Fibroblast of lung (primary cell): Measurements from ENCODE around the gene KMT2B. TPM values are rescaled to one million over a fixed set of nuclear protein-coding genes. Genes with fewer than 3 reads are reported as not detected.
A peak's percentile ranks its signal among the peaks of the same experiment; 100 is the strongest.

Experiments
- DNase-seq, 2 donors: peaks; one replicate each; pipeline versions ENCODE4 v3.0.0 to v3.0.0-alpha.2; 2010; ENCODE audit warnings: low read depth in 2 of 2
- H2AFZ ChIP-seq: 2 replicates; pipeline ENCODE4 v1.5.1; 2012; ENCODE audit warnings: low read length, control low read depth, inconsistent platforms
- H3K27ac ChIP-seq: 2 replicates; pipeline ENCODE4 v1.5.1; 2011; ENCODE audit warnings: low read length, control low read depth; ENCODE audit not compliant: insufficient read depth
- H3K27me3 ChIP-seq: 2 replicates; pipeline ENCODE4 v1.5.1; 2011; ENCODE audit warnings: mild to moderate bottlenecking, low read length; ENCODE audit not compliant: control insufficient read depth, insufficient read depth
- H3K36me3 ChIP-seq: 2 replicates; pipeline ENCODE4 v1.5.1; 2011; ENCODE audit warnings: low read length; ENCODE audit not compliant: control insufficient read depth, insufficient read depth
- H3K4me1 ChIP-seq: 2 replicates; pipeline ENCODE4 v1.5.1; 2011; ENCODE audit warnings: low read length; ENCODE audit not compliant: control insufficient read depth, insufficient read depth; ENCODE audit errors: extremely low read depth
- H3K4me2 ChIP-seq: 2 replicates; pipeline ENCODE4 v1.5.1; 2011; ENCODE audit warnings: low read length, control low read depth; ENCODE audit not compliant: insufficient read depth; ENCODE audit errors: extremely low read depth
- H3K4me3 ChIP-seq, 4 experiments: fragments of 200-600 bp in 1 of 4; sonication (generic) in 1 of 4; replicated peaks in 1 of 4; 2 replicates each; pipeline ENCODE4 v1.5.1; 2011 to 2016; ENCODE audit warnings: low read length in 4 of 4, low read depth in 3 of 4, mild to moderate bottlenecking in 3 of 4, control low read depth in 2 of 4, inconsistent platforms in 1 of 4, mixed read lengths in 1 of 4; ENCODE audit not compliant: insufficient read depth in 1 of 4; ENCODE audit errors: control extremely low read depth in 1 of 4
- H3K79me2 ChIP-seq: 2 replicates; pipeline ENCODE4 v1.5.1; 2012; ENCODE audit warnings: mild to moderate bottlenecking, low read length, inconsistent platforms; ENCODE audit not compliant: control insufficient read depth, insufficient read depth
- H3K9ac ChIP-seq: 2 replicates; pipeline ENCODE4 v1.5.1; 2011; ENCODE audit warnings: mild to moderate bottlenecking, low read length, control low read depth; ENCODE audit not compliant: insufficient read depth
- H3K9me3 ChIP-seq: 2 replicates; pipeline ENCODE4 v1.5.1; 2012; ENCODE audit warnings: low read depth, low read length; ENCODE audit not compliant: control insufficient read depth, insufficient read depth
- H4K20me1 ChIP-seq: 2 replicates; pipeline ENCODE4 v1.5.1; 2011; ENCODE audit warnings: low read length; ENCODE audit not compliant: control insufficient read depth, insufficient read depth; ENCODE audit errors: extremely low read depth
- EZH2 ChIP-seq: IDR thresholded peaks from 2 replicates; pipeline ENCODE4 v1.5.1; 2012; ENCODE audit warnings: low read length, control low read depth, mild to moderate bottlenecking; ENCODE audit errors: missing control alignments
- polyA plus RNA-seq, 2 donors: library from polyadenylated mRNA; depleted of rRNA in 1 of 2; stranded (reverse) in 1 of 2; unstranded in 1 of 2; fragments of >200 nt; gene quantifications; 2 replicates each; pipeline ENCODE4 v1.2.1, GENCODE V29; 2011 to 2012; ENCODE audit warnings: missing spikeins in 1 of 2
- total RNA-seq: library from RNA; depleted of rRNA; stranded (reverse); fragments of >200 nt; gene quantifications from 2 replicates; pipeline ENCODE4 v1.2.1, GENCODE V29; 2014
- TF ChIP-seq, protein P1 (sequence below), 2 donors: IDR thresholded peaks in 1 of 2; conservative IDR thresholded peaks in 1 of 2; 1 replicate in 1 of 2; 2 replicates in 1 of 2; pipeline ENCODE4 v1.5.1; 2011 to 2012; ENCODE audit warnings: low read length in 2 of 2, control low read depth in 1 of 2, inconsistent platforms in 1 of 2, low read depth in 1 of 2, mild to moderate bottlenecking in 1 of 2

KMT2B gene
- total and polyA plus RNA-seq, 2 donors (not counting 1 experiment from before 2014, with no cell fraction given): 5.4 to 7.4 TPM

- no peaks in the 10 kb centered on the region for H4K20me1 ChIP-seq
- no peak overlapping the region for H3K4me2 ChIP-seq
- no peaks in the 10 kb centered on the region for H3K27me3 ChIP-seq
- TF ChIP-seq EZH2: no peak
- TF ChIP-seq, protein P1, sequence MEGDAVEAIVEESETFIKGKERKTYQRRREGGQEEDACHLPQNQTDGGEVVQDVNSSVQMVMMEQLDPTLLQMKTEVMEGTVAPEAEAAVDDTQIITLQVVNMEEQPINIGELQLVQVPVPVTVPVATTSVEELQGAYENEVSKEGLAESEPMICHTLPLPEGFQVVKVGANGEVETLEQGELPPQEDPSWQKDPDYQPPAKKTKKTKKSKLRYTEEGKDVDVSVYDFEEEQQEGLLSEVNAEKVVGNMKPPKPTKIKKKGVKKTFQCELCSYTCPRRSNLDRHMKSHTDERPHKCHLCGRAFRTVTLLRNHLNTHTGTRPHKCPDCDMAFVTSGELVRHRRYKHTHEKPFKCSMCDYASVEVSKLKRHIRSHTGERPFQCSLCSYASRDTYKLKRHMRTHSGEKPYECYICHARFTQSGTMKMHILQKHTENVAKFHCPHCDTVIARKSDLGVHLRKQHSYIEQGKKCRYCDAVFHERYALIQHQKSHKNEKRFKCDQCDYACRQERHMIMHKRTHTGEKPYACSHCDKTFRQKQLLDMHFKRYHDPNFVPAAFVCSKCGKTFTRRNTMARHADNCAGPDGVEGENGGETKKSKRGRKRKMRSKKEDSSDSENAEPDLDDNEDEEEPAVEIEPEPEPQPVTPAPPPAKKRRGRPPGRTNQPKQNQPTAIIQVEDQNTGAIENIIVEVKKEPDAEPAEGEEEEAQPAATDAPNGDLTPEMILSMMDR (conservative IDR thresholded peaks at IDR 0.05 in 1 of 2, IDR thresholded peaks at IDR 0.05 in 1 of 2; ENCODE audit: low read depth in 1 of 2, low read length in 2 of 2): no peak
- no peak overlapping the region for H3K27ac ChIP-seq
- H2AFZ ChIP-seq: no peak overlapping the region
- H3K4me1 ChIP-seq: no peaks in the 10 kb centered on the region
- no peaks in the 10 kb centered on the region for H3K79me2 ChIP-seq
- no peak for DNase-seq
- H3K36me3 ChIP-seq: no peaks in the 10 kb centered on the region
- no peak overlapping the region for H3K9ac ChIP-seq
- no peak overlapping the region for H3K4me3 ChIP-seq
- no peaks in the 10 kb centered on the region for H3K9me3 ChIP-seq
Measured at GRCh38 chr19:35692010-35692409, 25.8 kb upstream of the KMT2B start.

DNA sequence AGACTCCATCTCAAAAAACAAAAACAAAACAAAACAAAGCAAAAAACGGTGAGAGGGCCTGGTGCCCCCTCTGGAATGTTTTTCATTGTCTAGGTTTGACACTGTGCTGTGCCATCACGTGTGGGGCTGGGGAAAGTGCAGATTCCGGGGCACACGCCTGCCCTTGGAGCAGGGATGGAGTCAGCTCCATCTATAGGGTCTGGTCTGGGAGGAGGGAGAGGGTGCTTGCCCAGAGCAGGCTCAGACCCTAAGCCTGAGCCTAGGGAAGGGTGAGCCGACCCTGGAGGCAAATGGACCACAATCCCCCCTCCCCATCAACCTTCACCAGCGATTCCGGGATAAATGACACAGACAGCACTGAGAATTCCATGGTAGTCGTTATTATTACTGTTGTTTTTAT is 24.4 kb upstream of the KMT2B start:
- H3K79me2 ChIP-seq: no peaks in the 10 kb centered on the region
- no peak overlapping the region for H3K4me2 ChIP-seq
- DNase-seq: no peak
- no peak overlapping the region for H3K9ac ChIP-seq
- H4K20me1 ChIP-seq: no peaks in the 10 kb centered on the region
- no peak overlapping the region for H2AFZ ChIP-seq
- H3K4me1 ChIP-seq: no peaks in the 10 kb centered on the region
- no peak overlapping the region for H3K4me3 ChIP-seq
- TF ChIP-seq, protein P1 (conservative IDR thresholded peaks at IDR 0.05 in 1 of 2, IDR thresholded peaks at IDR 0.05 in 1 of 2; ENCODE audit: low read depth in 1 of 2, low read length in 2 of 2): no peak
- no peak for TF ChIP-seq EZH2
- H3K27ac ChIP-seq: no peak overlapping the region
- no peaks in the 10 kb centered on the region for H3K27me3 ChIP-seq
- no peaks in the 10 kb centered on the region for H3K36me3 ChIP-seq
- no peaks in the 10 kb centered on the region for H3K9me3 ChIP-seq

DNA sequence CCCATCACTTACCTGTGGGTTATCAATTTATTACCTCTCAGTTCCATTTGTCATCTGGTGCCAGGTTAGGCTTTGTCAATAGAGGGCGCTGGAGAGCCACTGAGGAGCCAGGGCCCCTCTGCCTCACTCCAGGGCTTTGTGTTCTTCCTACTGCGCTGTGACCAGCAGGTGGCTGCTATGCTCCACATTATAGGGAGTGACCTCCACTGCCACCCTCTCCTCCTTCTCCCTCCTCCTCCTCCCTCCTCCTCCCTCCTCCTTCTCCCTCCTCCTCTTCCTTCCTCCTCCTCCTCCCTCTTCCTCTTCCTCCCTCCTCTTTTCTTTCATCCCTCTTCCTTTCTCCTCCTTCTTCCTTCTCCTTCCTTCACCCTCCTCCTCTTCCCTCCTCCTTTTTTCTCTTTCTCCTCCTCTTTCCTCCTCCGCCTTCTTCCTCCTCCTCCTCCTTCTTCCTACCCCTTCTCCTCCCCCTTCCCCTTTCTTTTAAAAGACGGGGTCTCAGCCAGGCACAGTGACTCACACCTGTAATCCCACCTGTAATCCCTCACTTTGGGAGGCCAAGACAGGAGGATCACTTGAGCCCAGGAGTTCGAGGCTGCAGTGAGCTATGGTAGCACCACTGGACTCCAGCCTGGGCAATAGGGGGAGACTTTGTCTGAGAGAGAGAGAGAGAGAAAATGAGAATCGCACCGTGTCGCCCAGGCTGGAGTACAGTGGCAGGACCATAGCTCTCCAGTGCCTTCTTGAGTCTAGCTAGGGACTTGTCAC is 23.8 kb upstream of the KMT2B start:
- H3K27ac ChIP-seq: no peak overlapping the region
- no peaks in the 10 kb centered on the region for H3K4me1 ChIP-seq
- no peaks in the 10 kb centered on the region for H3K79me2 ChIP-seq
- H3K27me3 ChIP-seq: no peaks in the 10 kb centered on the region
- TF ChIP-seq, protein P1 (conservative IDR thresholded peaks at IDR 0.05 in 1 of 2, IDR thresholded peaks at IDR 0.05 in 1 of 2; ENCODE audit: low read depth in 1 of 2, low read length in 2 of 2): peak; percentile 96 to 99
- no peak for TF ChIP-seq EZH2
- H4K20me1 ChIP-seq: no peaks in the 10 kb centered on the region
- no peaks in the 10 kb centered on the region for H3K9me3 ChIP-seq
- DNase-seq: peak; percentile 69 to 84
- no peak overlapping the region for H3K4me3 ChIP-seq
- H2AFZ ChIP-seq: no peak overlapping the region
- H3K4me2 ChIP-seq: no peak overlapping the region
- no peaks in the 10 kb centered on the region for H3K36me3 ChIP-seq
- H3K9ac ChIP-seq: no peak overlapping the region
